ENCODE measurements around the gene MORC1. TPM values are rescaled to one million over a fixed set of nuclear protein-coding genes. Genes with fewer than 3 reads are reported as not detected.
A peak's percentile ranks its signal among the peaks of the same experiment; 100 is the strongest.

The MORC1 gene
- total RNA-seq, 2 experiments from 2014 or later: not detected

GRCh38 chr3:109025896-109026295 lies 92.0 kb downstream of the MORC1 start:
- Mint-ChIP-seq H3K36me3 (ENCODE audit: low read depth) (no peaks in the 10 kb centered on the region), H3K27ac (no peak overlapping the region), H3K9me3 (ENCODE audit: low read depth) (no peaks in the 10 kb centered on the region), H3K4me1 (no peaks in the 10 kb centered on the region), H3K27me3 (no peaks in the 10 kb centered on the region), H3K4me3 (no peak overlapping the region)
- intact Hi-C loops (cut with DNase I, micrococcal nuclease): no loop called here
- CTCF ChIA-PET: interaction anchor here (0.6 to 5.3 kb wide), 8 partner anchors 13 to 400 kb away, joined by 3 to 71 read pairs (median 4); no protein-coding TSS in a partner anchor
- POLR2A ChIA-PET: no interaction called here
- DNase-seq: no peak
- ATAC-seq: no peak

GRCh38 chr3:109023656-109024254 lies 94.2 kb downstream of the MORC1 start:
- Mint-ChIP-seq H3K27ac (no peak overlapping the region), H3K27me3 (peaks cover 4% of the 10 kb centered on the region), H3K36me3 (ENCODE audit: low read depth) (no peaks in the 10 kb centered on the region), H3K4me3 (no peak overlapping the region), H3K9me3 (ENCODE audit: low read depth) (no peaks in the 10 kb centered on the region), H3K4me1 (no peaks in the 10 kb centered on the region)
- DNase-seq (peak; percentile 63), ATAC-seq (no peak)
- POLR2A ChIA-PET: no interaction called here
- intact Hi-C loops (cut with DNase I, micrococcal nuclease): loop anchor here (1.0 to 5.0 kb wide), 2 partner anchors 59 to 361 kb away; no protein-coding TSS in a partner anchor
- CTCF ChIA-PET: interaction anchor here (0.5 to 5.3 kb wide), 45 partner anchors 9 to 1822 kb away, joined by 3 to 71 read pairs (median 4); no protein-coding TSS in a partner anchor

GRCh38 chr3:109023167-109023566 lies 94.8 kb downstream of the MORC1 start:
- CTCF ChIA-PET: interaction anchor here (0.5 to 5.3 kb wide), 32 partner anchors 8 to 1822 kb away, joined by 3 to 71 read pairs (median 6); no protein-coding TSS in a partner anchor
- intact Hi-C loops (cut with DNase I, micrococcal nuclease): loop anchor here (1.0 to 5.0 kb wide), 2 partner anchors 59 to 361 kb away; no protein-coding TSS in a partner anchor
- peaks cover 4% of the 10 kb centered on the region for H3K27me3 Mint-ChIP-seq

GRCh38 chr3:109021556-109021955 lies 96.4 kb downstream of the MORC1 start:
- Mint-ChIP-seq H3K36me3 (ENCODE audit: low read depth) (no peaks in the 10 kb centered on the region), H3K4me3 (no peak overlapping the region), H3K9me3 (ENCODE audit: low read depth) (no peaks in the 10 kb centered on the region), H3K27me3 (peaks cover 6% of the 10 kb centered on the region), H3K4me1 (no peaks in the 10 kb centered on the region), H3K27ac (no peak overlapping the region)
- intact Hi-C loops (cut with DNase I, micrococcal nuclease): loop anchor here (5.0 kb wide), 1 partner anchor 359 kb away; no protein-coding TSS in a partner anchor
- ChIA-PET CTCF (interaction anchor here (2.7 to 5.3 kb wide), 2 partner anchors 11 to 60 kb away, joined by 17 to 71 read pairs; no protein-coding TSS in a partner anchor), POLR2A (no interaction called here)
- DNase-seq (no peak), ATAC-seq (no peak)

More at GRCh38 chr3:109023167-109023566, 94.8 kb downstream of the MORC1 start:
- no peak for DNase-seq
- Mint-ChIP-seq H3K36me3 (ENCODE audit: low read depth) (no peaks in the 10 kb centered on the region), H3K4me1 (no peaks in the 10 kb centered on the region), H3K9me3 (ENCODE audit: low read depth) (no peaks in the 10 kb centered on the region), H3K4me3 (no peak overlapping the region), H3K27ac (no peak overlapping the region)
- ATAC-seq: no peak
- POLR2A ChIA-PET: no interaction called here

- no peak for ATAC-seq
- H3K27me3 Mint-ChIP-seq: peaks cover 8% of the 10 kb centered on the region
- no peaks in the 10 kb centered on the region for H3K9me3 Mint-ChIP-seq (ENCODE audit: low read depth)
- POLR2A ChIA-PET: no interaction called here
- H3K27ac Mint-ChIP-seq: no peak overlapping the region
- CTCF ChIA-PET: interaction anchor here (0.6 kb wide), 1 partner anchor 132 kb away, joined by 3 read pairs; no protein-coding TSS in a partner anchor
- no peak overlapping the region for H3K4me3 Mint-ChIP-seq
- no peaks in the 10 kb centered on the region for H3K4me1 Mint-ChIP-seq
- H3K36me3 Mint-ChIP-seq (ENCODE audit: low read depth): no peaks in the 10 kb centered on the region
- peak; percentile 5 for DNase-seq
- intact Hi-C loops (cut with DNase I, micrococcal nuclease): no loop called here
Measured at GRCh38 chr3:109018828-109019227, 99.1 kb downstream of the MORC1 start.

- intact Hi-C loops (cut with DNase I, micrococcal nuclease): no loop called here
- DNase-seq: no peak
- ChIA-PET CTCF (interaction anchor here (2.4 kb wide), 1 partner anchor 18 kb away, joined by 9 read pairs; no protein-coding TSS in a partner anchor), POLR2A (no interaction called here)
- no peaks in the 10 kb centered on the region for H3K36me3 Mint-ChIP-seq (ENCODE audit: low read depth)
- H3K27me3 Mint-ChIP-seq: peaks cover 4% of the 10 kb centered on the region
- no peak overlapping the region for H3K4me3 Mint-ChIP-seq
- H3K9me3 Mint-ChIP-seq (ENCODE audit: low read depth): no peaks in the 10 kb centered on the region
- ATAC-seq: no peak
- H3K4me1 Mint-ChIP-seq: no peaks in the 10 kb centered on the region
- H3K27ac Mint-ChIP-seq: no peak overlapping the region
Measured at GRCh38 chr3:109005443-109005842, 112.5 kb downstream of the MORC1 start.

GRCh38 chr3:108998436-108998835 lies 119.5 kb downstream of the MORC1 start:
- Mint-ChIP-seq H3K27ac (no peak overlapping the region), H3K36me3 (ENCODE audit: low read depth) (no peaks in the 10 kb centered on the region), H3K4me1 (no peaks in the 10 kb centered on the region), H3K9me3 (ENCODE audit: low read depth) (no peaks in the 10 kb centered on the region), H3K4me3 (no peak overlapping the region), H3K27me3 (peaks cover 8% of the 10 kb centered on the region)
- no peak for ATAC-seq
- intact Hi-C loops (cut with DNase I, micrococcal nuclease): no loop called here
- DNase-seq: no peak
- ChIA-PET POLR2A (no interaction called here), CTCF (interaction anchor here (1.6 kb wide), 1 partner anchor 10 kb away, joined by 3 read pairs; no protein-coding TSS in a partner anchor)

- no peak for ATAC-seq
- Mint-ChIP-seq H3K9me3 (ENCODE audit: low read depth) (peaks cover 3% of the 10 kb centered on the region), H3K36me3 (ENCODE audit: low read depth) (no peaks in the 10 kb centered on the region), H3K27me3 (peaks cover 18% of the 10 kb centered on the region), H3K27ac (no peak overlapping the region), H3K4me3 (no peak overlapping the region), H3K4me1 (no peaks in the 10 kb centered on the region)
- POLR2A ChIA-PET: no interaction called here
- CTCF ChIA-PET: interaction anchor here (0.8 to 3.7 kb wide), 2 partner anchors 38 to 70 kb away, joined by 3 to 14 read pairs; no protein-coding TSS in a partner anchor
- no peak for DNase-seq
- intact Hi-C loops (cut with DNase I, micrococcal nuclease): no loop called here
Measured at GRCh38 chr3:108985844-108986243, 132.1 kb downstream of the MORC1 start.

GRCh38 chr3:108983051-108983450 lies 134.9 kb downstream of the MORC1 start:
- no peaks in the 10 kb centered on the region for H3K4me1 Mint-ChIP-seq
- intact Hi-C loops (cut with DNase I, micrococcal nuclease): no loop called here
- H3K36me3 Mint-ChIP-seq (ENCODE audit: low read depth): no peaks in the 10 kb centered on the region
- no peak for ATAC-seq
- DNase-seq: no peak
- no peaks in the 10 kb centered on the region for H3K9me3 Mint-ChIP-seq (ENCODE audit: low read depth)
- POLR2A ChIA-PET: no interaction called here
- peaks cover 18% of the 10 kb centered on the region for H3K27me3 Mint-ChIP-seq
- H3K27ac Mint-ChIP-seq: no peak overlapping the region
- no peak overlapping the region for H3K4me3 Mint-ChIP-seq
- CTCF ChIA-PET: interaction anchor here (0.6 kb wide), 1 partner anchor 11 kb away, joined by 3 read pairs; no protein-coding TSS in a partner anchor

GRCh38 chr3:108976058-108976457 lies 141.9 kb downstream of the MORC1 start:
- no peaks in the 10 kb centered on the region for H3K36me3 Mint-ChIP-seq (ENCODE audit: low read depth)
- H3K27ac Mint-ChIP-seq: no peak overlapping the region
- no peak overlapping the region for H3K4me3 Mint-ChIP-seq
- no peaks in the 10 kb centered on the region for H3K4me1 Mint-ChIP-seq
- H3K27me3 Mint-ChIP-seq: peaks cover 4% of the 10 kb centered on the region
- DNase-seq (no peak), ATAC-seq (no peak)
- no peaks in the 10 kb centered on the region for H3K9me3 Mint-ChIP-seq (ENCODE audit: low read depth)
- CTCF ChIA-PET: interaction anchor here (1.0 kb wide), 1 partner anchor 27 kb away, joined by 3 read pairs; no protein-coding TSS in a partner anchor
- intact Hi-C loops (cut with DNase I, micrococcal nuclease): no loop called here
- POLR2A ChIA-PET: no interaction called here

GRCh38 chr3:108973019-108973418 lies 144.9 kb downstream of the MORC1 start:
- POLR2A ChIA-PET: no interaction called here
- DNase-seq (no peak), ATAC-seq (no peak)
- no peaks in the 10 kb centered on the region for H3K9me3 Mint-ChIP-seq (ENCODE audit: low read depth)
- no peaks in the 10 kb centered on the region for H3K36me3 Mint-ChIP-seq (ENCODE audit: low read depth)
- CTCF ChIA-PET: interaction anchor here (0.9 kb wide), 1 partner anchor 21 kb away, joined by 3 read pairs; no protein-coding TSS in a partner anchor
- no peaks in the 10 kb centered on the region for H3K4me1 Mint-ChIP-seq
- H3K27me3 Mint-ChIP-seq: no peaks in the 10 kb centered on the region
- intact Hi-C loops (cut with DNase I, micrococcal nuclease): no loop called here
- H3K27ac Mint-ChIP-seq: no peak overlapping the region
- no peak overlapping the region for H3K4me3 Mint-ChIP-seq

GRCh38 chr3:108972482-108972881 lies 145.5 kb downstream of the MORC1 start:
- CTCF ChIA-PET: interaction anchor here (0.7 kb wide), 1 partner anchor 11 kb away, joined by 3 read pairs; no protein-coding TSS in a partner anchor
- no peaks in the 10 kb centered on the region for H3K27me3 Mint-ChIP-seq
- DNase-seq: no peak

More at GRCh38 chr3:108972482-108972881, 145.5 kb downstream of the MORC1 start:
- intact Hi-C loops (cut with DNase I, micrococcal nuclease): no loop called here
- no peak overlapping the region for H3K4me3 Mint-ChIP-seq
- no peak for ATAC-seq
- no peak overlapping the region for H3K27ac Mint-ChIP-seq
- no peaks in the 10 kb centered on the region for H3K9me3 Mint-ChIP-seq (ENCODE audit: low read depth)
- POLR2A ChIA-PET: no interaction called here
- no peaks in the 10 kb centered on the region for H3K36me3 Mint-ChIP-seq (ENCODE audit: low read depth)
- no peaks in the 10 kb centered on the region for H3K4me1 Mint-ChIP-seq

Data from activated CD4-positive, alpha-beta T cell treated with anti-CD3 and anti-CD28 coated beads for 36 hours (primary cell).